Ishikawa (cell line): ENCODE results near the gene MARS1.

Experiments used
- CEBPB ChIP-seq: IDR thresholded peaks from 2 replicates; pipeline ENCODE4 v1.6.1; 2012
- CREB1 ChIP-seq: IDR thresholded peaks from 2 replicates; pipeline ENCODE4 v1.6.1; 2012; ENCODE audit warnings: low read depth
- EGR1 ChIP-seq: IDR thresholded peaks from 2 replicates; pipeline ENCODE4 v1.6.1; 2012
- EP300 ChIP-seq: IDR thresholded peaks from 2 replicates; pipeline ENCODE4 v1.6.1; 2012; ENCODE audit warnings: borderline replicate concordance
- FOXM1 ChIP-seq: IDR thresholded peaks from 2 replicates; pipeline ENCODE4 v1.6.1; 2012; ENCODE audit warnings: low read depth, borderline replicate concordance
- MAX ChIP-seq: IDR thresholded peaks from 2 replicates; pipeline ENCODE4 v1.6.1; 2012
- NFIC ChIP-seq: IDR thresholded peaks from 2 replicates; pipeline ENCODE4 v1.6.1; 2012
- RAD21 ChIP-seq: IDR thresholded peaks from 2 replicates; pipeline ENCODE4 v1.6.1; 2012; ENCODE audit warnings: low read depth
- REST ChIP-seq: IDR thresholded peaks from 2 replicates; pipeline ENCODE4 v1.6.1; 2012; ENCODE audit warnings: low read depth, mild to moderate bottlenecking
- TAF1 ChIP-seq: IDR thresholded peaks from 2 replicates; pipeline ENCODE4 v1.6.1; 2012; ENCODE audit warnings: low read depth, mild to moderate bottlenecking
- TCF12 ChIP-seq: IDR thresholded peaks from 2 replicates; pipeline ENCODE4 v1.6.1; 2012; ENCODE audit warnings: low read depth
- TEAD4 ChIP-seq: IDR thresholded peaks from 2 replicates; pipeline ENCODE4 v1.6.1; 2012
- USF1 ChIP-seq: IDR thresholded peaks from 2 replicates; pipeline ENCODE4 v1.6.1; 2012
- YY1 ChIP-seq: IDR thresholded peaks from 2 replicates; pipeline ENCODE4 v1.6.1; 2012; ENCODE audit warnings: low read depth
- ZBTB7A ChIP-seq: IDR thresholded peaks from 2 replicates; pipeline ENCODE4 v1.6.1; 2012; ENCODE audit warnings: low read depth

MARS1 gene

GRCh38 chr12:57547288-57548012 is 59.6 kb downstream of the MARS1 start:
- TF ChIP-seq TAF1 (no peak), YY1 (peak; percentile 66), CREB1 (peak; percentile 89)

- TF ChIP-seq FOXM1: no peak
- no peak for TF ChIP-seq EP300
- TF ChIP-seq ZBTB7A: no peak
- TF ChIP-seq CREB1: no peak
- TF ChIP-seq MAX: no peak
- no peak for TF ChIP-seq USF1
These were observed 60.1 kb downstream of the MARS1 start for GRCh38 chr12:57548013-57548315.

GRCh38 chr12:57548488-57548887 is 60.6 kb downstream of the MARS1 start:
- TF ChIP-seq CREB1 (no peak), FOXM1 (no peak), MAX (no peak), REST (no peak), EGR1 (no peak), TAF1 (no peak), CEBPB (no peak), RAD21 (no peak), YY1 (no peak), TCF12 (no peak), USF1 (no peak)

- TF ChIP-seq CREB1: no peak
- TF ChIP-seq REST: no peak
- no peak for TF ChIP-seq EGR1
- no peak for TF ChIP-seq NFIC
- no peak for TF ChIP-seq TEAD4
- no peak for TF ChIP-seq FOXM1
- no peak for TF ChIP-seq CEBPB
- no peak for TF ChIP-seq USF1
- TF ChIP-seq TCF12: no peak
- no peak for TF ChIP-seq YY1
These were observed 61.5 kb downstream of the MARS1 start for GRCh38 chr12:57549203-57549908.

- TF ChIP-seq EGR1: 0 out of 2 replicates have a peak, but pooled peaks have one; percentile 25
- TF ChIP-seq EP300: no peak
These were observed 62.2 kb downstream of the MARS1 start, which contains the start of gene KIF5A for GRCh38 chr12:57549909-57550640. Gene KIF5A, plus strand, starts transcription at chr12:57550044. Its CDS starts 228 bp downstream, at chr12:57550272.
